DOHH2 (cell line): Measurements from ENCODE around the gene CEP41.

Experiments used
- CTCF ChIP-seq: fragments of 200-600 bp; sonication (generic); IDR thresholded peaks from one replicate; pipeline ENCODE4 v1.5.1; 2014; ENCODE audit warnings: antibody characterized with exemption, mild to moderate bottlenecking, low read depth, low read length; ENCODE audit not compliant: poor library complexity, severe bottlenecking
- EZH2phosphoT487 ChIP-seq: fragments of 200-600 bp; sonication (generic); IDR thresholded peaks from 2 replicates; pipeline ENCODE4 v1.6.1; 2017; ENCODE audit warnings: borderline replicate concordance, mild to moderate bottlenecking, antibody characterized with exemption, low read length, moderate library complexity, mixed read lengths

- TF ChIP-seq CTCF (no peak), EZH2phosphoT487 (no peak)
Measured at GRCh38 chr7:130384841-130385599, 55.8 kb downstream of the CEP41 start.
